ENCODE results near the gene NKIRAS1. TPM values are rescaled to one million over a fixed set of nuclear protein-coding genes. Genes with fewer than 3 reads are reported as not detected.

NKIRAS1 gene
- total and polyA plus RNA-seq, 2 of the 8 experiments (the other 6 are each of a cell fraction or from before 2014, with no cell fraction given): 3.4 to 7.0 TPM

DNA sequence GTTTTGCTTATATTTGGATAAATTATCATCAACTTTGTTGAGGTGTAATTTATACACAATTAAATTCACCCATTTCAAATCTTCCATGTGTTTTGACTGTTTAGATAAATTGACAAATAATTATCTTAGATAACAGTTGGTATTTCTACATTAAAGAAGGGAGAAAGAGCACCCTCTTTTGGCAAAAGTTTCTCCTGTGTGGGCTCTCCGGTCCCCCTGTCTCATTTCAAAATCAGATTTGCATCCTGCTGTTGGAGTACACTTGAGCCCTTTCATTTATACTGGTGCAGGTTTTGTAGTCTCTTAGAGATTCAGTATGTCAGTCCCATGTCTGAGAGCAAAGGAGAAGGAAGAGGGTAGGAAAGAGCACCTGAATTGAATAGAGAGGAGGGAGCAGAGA, 49.4 kb downstream of the NKIRAS1 start:
- Histone ChIP-seq H4K5ac (ENCODE audit: insufficient read length, low read depth, low read length) (no peak overlapping the region), H2BK5ac (ENCODE audit: low read depth, low read length) (no peak overlapping the region), H3K9ac (replicated peaks in 1 of 4; ENCODE audit: extremely low read depth in 1 of 4, low read depth in 3 of 4, low read length in 3 of 4) (no peak overlapping the region), H3K79me2 (ENCODE audit: control insufficient read depth in 1 of 2, insufficient read depth in 2 of 2, low read length in 2 of 2) (peaks cover 0 to 71% of the 10 kb centered on the region in 2 experiments; a peak in 2 of 4 replicates), H3K27me3 (replicated peaks in 1 of 4; ENCODE audit: control insufficient read depth in 3 of 4, extremely low read depth in 1 of 4, insufficient read depth in 3 of 4, low read length in 3 of 4) (peaks cover 0 to 1% (median 0%) of the 10 kb centered on the region in 4 experiments; a peak in 1 of 7 replicates), H2BK120ac (replicated peaks; ENCODE audit: low read depth, low read length) (no peak overlapping the region), H3K23me2 (ENCODE audit: low read depth, low read length) (no peaks in the 10 kb centered on the region; the same call in 1 of the 2 replicates), H3K4me3 (ENCODE audit: extremely low read depth in 1 of 4, insufficient read depth in 2 of 4, low read depth in 3 of 4, low read length in 4 of 4) (no peak overlapping the region), H2BK20ac (ENCODE audit: low read length) (no peak overlapping the region), H3K9me3 (ENCODE audit: insufficient read depth in 2 of 2, low read depth in 1 of 2, low read length in 1 of 2) (no peaks in the 10 kb centered on the region), H4K20me1 (replicated peaks in 1 of 2; ENCODE audit: control insufficient read depth in 1 of 2, insufficient read depth in 2 of 2, low read length in 2 of 2) (peaks cover 13 to 14% of the 10 kb centered on the region in 2 experiments), H3K4ac (replicated peaks; ENCODE audit: insufficient read length, low read depth, low read length) (no peak overlapping the region), H4K91ac (replicated peaks; ENCODE audit: insufficient read length, low read length) (no peak overlapping the region), H2BK12ac (ENCODE audit: low read depth, low read length) (no peak overlapping the region), H3K14ac (ENCODE audit: insufficient read length) (no peak overlapping the region), H3K4me1 (replicated peaks in 1 of 4; ENCODE audit: control insufficient read depth in 3 of 4, insufficient read depth in 4 of 4, low read length in 3 of 4) (peaks cover 5 to 16% (median 10%) of the 10 kb centered on the region in 4 experiments), H4K8ac (ENCODE audit: extremely low read depth, insufficient read depth, low read length) (no peak overlapping the region), H3K23ac (ENCODE audit: insufficient read length) (no peak overlapping the region), H3K36me3 (ENCODE audit: control insufficient read depth in 2 of 4, insufficient read depth in 4 of 4, low read length in 3 of 4) (peaks cover 0 to 3% (median 0%) of the 10 kb centered on the region in 4 experiments; a peak in 2 of 8 replicates), H3K79me1 (ENCODE audit: low read depth, low read length) (no peaks in the 10 kb centered on the region), H2BK15ac (ENCODE audit: low read length) (no peak overlapping the region), H2AK5ac (ENCODE audit: low read depth, low read length) (no peak overlapping the region), H3K27ac (ENCODE audit: low read depth, low read length) (no peak overlapping the region), H2AFZ (ENCODE audit: low read length) (no peak overlapping the region), H3K4me2 (ENCODE audit: insufficient read depth in 1 of 2, low read depth in 2 of 2, low read length in 2 of 2) (no peak overlapping the region), H3K18ac (ENCODE audit: extremely low read depth, low read length) (no peak overlapping the region), H3K56ac (replicated peaks; ENCODE audit: insufficient read length, low read depth, low read length) (peak overlapping the region; percentile 9)
- DNase-seq (ENCODE audit: low read depth in 1 of 2, low spot score in 2 of 2): no peak
- POLR2A ChIA-PET (ENCODE audit: partially characterized antibody): interaction anchor here (1.4 to 2.0 kb wide), 2 partner anchors 25 to 50 kb away, joined by 3 to 18 read pairs; partner anchors contain the start of genes NKIRAS1 and RPL15
- FAIRE-seq: no peak
- CTCF ChIA-PET (ENCODE audit: partially characterized antibody): interaction anchor here (1.4 kb wide), 1 partner anchor 33 kb away, joined by 4 read pairs; no protein-coding TSS in a partner anchor
- TF ChIP-seq ASH2L (IDR thresholded peaks at IDR 0.05; ENCODE audit: low read length) (no peak), RAD21 (IDR thresholded peaks at IDR 0.05 in 1 of 2, conservative IDR thresholded peaks at IDR 0.05 in 1 of 2; ENCODE audit: low read depth in 2 of 2, low read length in 2 of 2) (peak; percentile 13 to 19; a peak in 2 of 4 replicates), E2F6 (IDR thresholded peaks at IDR 0.05) (no peak)
- 76% methylated on average over 1 of the region's 1 CpG; no CpG with 5 or more reads in 1 of the 2 experiments for WGBS, 2 experiments (ENCODE audit: extremely low coverage in 1 of 2, insufficient coverage in 1 of 2, insufficient read length in 1 of 2, insufficient replicate concordance in 2 of 2, low coverage in 1 of 2, low lambda C conversion rate in 2 of 2, missing lambda C conversion rate in 1 of 2)

Data from H1 (cell line).